H9 (cell line): ENCODE measurements around the gene DSTYK. TPM values are rescaled to one million over a fixed set of nuclear protein-coding genes. Genes with fewer than 3 reads are reported as not detected.

ENCODE experiments used
- DNase-seq: peaks from one replicate; pipeline ENCODE4 v3.0.0-alpha.2; 2017
- H2AFZ ChIP-seq: one replicate; pipeline ENCODE4 v1.6.1; 2013; ENCODE audit warnings: mild to moderate bottlenecking, low read length, control low read depth, moderate library complexity
- H2AK5ac ChIP-seq: 2 replicates; pipeline ENCODE4 v1.6.1; 2013; ENCODE audit warnings: low read length, control low read depth, mixed read lengths; ENCODE audit not compliant: insufficient read length
- H2BK120ac ChIP-seq: one replicate; pipeline ENCODE4 v1.6.1; 2013; ENCODE audit warnings: low read depth, mild to moderate bottlenecking, low read length, control low read depth, inconsistent platforms; ENCODE audit not compliant: poor library complexity, severe bottlenecking
- H2BK12ac ChIP-seq: 2 replicates; pipeline ENCODE4 v1.6.1; 2013; ENCODE audit warnings: low read length, control low read depth, mixed read lengths, low read depth; ENCODE audit not compliant: insufficient read length
- H2BK15ac ChIP-seq: 2 replicates; pipeline ENCODE4 v1.6.1; 2013; ENCODE audit warnings: low read depth, low read length, control low read depth
- H2BK20ac ChIP-seq: one replicate; pipeline ENCODE4 v1.6.1; 2013; ENCODE audit warnings: low read depth, mild to moderate bottlenecking, low read length, control low read depth, inconsistent platforms; ENCODE audit not compliant: poor library complexity, severe bottlenecking
- H2BK5ac ChIP-seq: 2 replicates; pipeline ENCODE4 v1.6.1; 2013; ENCODE audit warnings: low read length, control low read depth, mixed read lengths; ENCODE audit not compliant: insufficient read length
- H3K14ac ChIP-seq: 2 replicates; pipeline ENCODE4 v1.6.1; 2013; ENCODE audit warnings: low read length, control low read depth; ENCODE audit not compliant: insufficient read depth
- H3K18ac ChIP-seq: 2 replicates; pipeline ENCODE4 v1.6.1; 2013; ENCODE audit warnings: low read depth, mild to moderate bottlenecking, mixed read lengths, low read length, control low read depth; ENCODE audit not compliant: insufficient read length
- H3K23ac ChIP-seq: 2 replicates; pipeline ENCODE4 v1.6.1; 2013; ENCODE audit warnings: low read length, control low read depth, mixed read lengths, low read depth; ENCODE audit not compliant: insufficient read length
- H3K23me2 ChIP-seq: 2 replicates; pipeline ENCODE4 v1.6.1; 2013; ENCODE audit warnings: low read depth, mild to moderate bottlenecking, mixed read lengths, low read length, control low read depth; ENCODE audit not compliant: insufficient read length, poor library complexity, severe bottlenecking
- H3K27ac ChIP-seq: 2 replicates; pipeline ENCODE4 v1.5.1; 2013; ENCODE audit warnings: low read length, control low read depth, mixed read lengths, low read depth; ENCODE audit not compliant: insufficient read length
- H3K27me3 ChIP-seq: 2 replicates; pipeline ENCODE4 v1.6.1; 2013; ENCODE audit warnings: low read length, control low read depth, inconsistent platforms; ENCODE audit not compliant: insufficient read depth
- H3K4ac ChIP-seq: 2 replicates; pipeline ENCODE4 v1.6.1; 2013; ENCODE audit warnings: low read depth, mild to moderate bottlenecking, control low read depth, inconsistent platforms, low read length, moderate library complexity
- H3K4me1 ChIP-seq: 2 replicates; pipeline ENCODE4 v1.6.1; 2013; ENCODE audit warnings: low read length, control low read depth, inconsistent platforms; ENCODE audit not compliant: insufficient read depth
- H3K4me2 ChIP-seq: 2 replicates; pipeline ENCODE4 v1.6.1; 2013; ENCODE audit warnings: low read length, control low read depth, mixed read lengths; ENCODE audit not compliant: insufficient read length, insufficient read depth
- H3K56ac ChIP-seq: 2 replicates; pipeline ENCODE4 v1.6.1; 2013; ENCODE audit warnings: low read depth, mild to moderate bottlenecking, mixed read lengths, low read length, control low read depth; ENCODE audit not compliant: insufficient read length
- H3K79me1 ChIP-seq: 2 replicates; pipeline ENCODE4 v1.6.1; 2013; ENCODE audit warnings: low read depth, mild to moderate bottlenecking, moderate library complexity, low read length, control low read depth, inconsistent platforms; ENCODE audit not compliant: insufficient read depth, poor library complexity, severe bottlenecking
- H3K79me2 ChIP-seq: 2 replicates; pipeline ENCODE4 v1.6.1; 2013; ENCODE audit warnings: low read length, control low read depth, inconsistent platforms; ENCODE audit not compliant: insufficient read depth
- H3K9ac ChIP-seq: 2 replicates; pipeline ENCODE4 v1.6.1; 2013; ENCODE audit warnings: low read length, control low read depth, mixed read lengths; ENCODE audit not compliant: insufficient read length; ENCODE audit errors: extremely low read depth
- H3K9me3 ChIP-seq: one replicate; pipeline ENCODE4 v1.6.1; 2013; ENCODE audit warnings: low read depth, low read length, inconsistent platforms; ENCODE audit not compliant: control insufficient read depth
- H3T11ph ChIP-seq: one replicate; pipeline ENCODE4 v1.6.1; 2013; ENCODE audit warnings: mild to moderate bottlenecking, low read length, control low read depth, inconsistent platforms
- H4K20me1 ChIP-seq: one replicate; pipeline ENCODE4 v1.6.1; 2013; ENCODE audit not compliant: control insufficient read depth, insufficient read length, insufficient read depth
- H4K5ac ChIP-seq: 2 replicates; pipeline ENCODE4 v1.6.1; 2013; ENCODE audit warnings: low read depth, mild to moderate bottlenecking, mixed read lengths, low read length, control low read depth; ENCODE audit not compliant: insufficient read length
- H4K8ac ChIP-seq: replicated peaks from 2 replicates; pipeline ENCODE4 v1.6.1; 2013; ENCODE audit warnings: low read length, control low read depth, mixed read lengths, low read depth; ENCODE audit not compliant: insufficient read length
- H4K91ac ChIP-seq: 2 replicates; pipeline ENCODE4 v1.6.1; 2013; ENCODE audit warnings: low read depth, mild to moderate bottlenecking, moderate library complexity, mixed read lengths, low read length, control low read depth; ENCODE audit not compliant: insufficient read length
- H3K27ac Mint-ChIP-seq, 3 experiments: 2 replicates in 2 of 3; 3 replicates in 1 of 3; pipeline ENCODE4 v1.8.0; 2020 to 2021; ENCODE audit warnings: mixed read lengths in 3 of 3, mild to moderate bottlenecking in 1 of 3, moderate library complexity in 1 of 3
- H3K27me3 Mint-ChIP-seq: 2 replicates; pipeline ENCODE4 v1.8.0; 2021; ENCODE audit warnings: low read depth, mild to moderate bottlenecking, moderate library complexity, mixed read lengths
- H3K36me3 Mint-ChIP-seq, 3 experiments: 2 replicates in 2 of 3; 3 replicates in 1 of 3; pipeline ENCODE4 v1.8.0; 2020 to 2021; ENCODE audit warnings: low read depth in 3 of 3, mixed read lengths in 3 of 3; ENCODE audit not compliant: insufficient read depth in 1 of 3
- H3K4me1 Mint-ChIP-seq, 2 experiments: 2 replicates each; pipeline ENCODE4 v1.8.0; 2020; ENCODE audit warnings: mixed read lengths in 2 of 2
- H3K4me3 Mint-ChIP-seq, 2 experiments: 2 replicates in 1 of 2; 3 replicates in 1 of 2; pipeline ENCODE4 v1.8.0; 2020 to 2021; ENCODE audit warnings: mild to moderate bottlenecking in 2 of 2, mixed read lengths in 2 of 2, moderate library complexity in 1 of 2
- H3K9me3 Mint-ChIP-seq, 2 experiments: 2 replicates in 1 of 2; 3 replicates in 1 of 2; pipeline ENCODE4 v1.8.0; 2020; ENCODE audit warnings: mild to moderate bottlenecking in 2 of 2, mixed read lengths in 2 of 2, moderate library complexity in 1 of 2
- WGBS: extraction: QIAGEN DNeasy Blood & Tissue Kit; methylation state at CpG from one replicate; pipeline ENCODE4 v1.1.7; 2013; ENCODE audit warnings: missing lambda C conversion rate, low lambda C conversion rate, mixed read lengths; ENCODE audit not compliant: insufficient read length; ENCODE audit errors: extremely low coverage; 5-methylcytosine and 5-hydroxymethylcytosine counted together
- total RNA-seq: library from RNA; stranded (reverse); gene quantifications from 2 replicates; pipeline ENCODE4 v1.2.1, GENCODE V29; 2021
- TF ChIP-seq, protein P1 (sequence below): fragments of 200-600 bp; sonication (generic); conservative IDR thresholded peaks from 3 replicates; pipeline ENCODE4 v1.8.0; 2021; ENCODE audit warnings: antibody characterized with exemption, mild to moderate bottlenecking

Gene DSTYK
- total RNA-seq, 1 experiment from 2014 or later: 8.5 TPM

DNA sequence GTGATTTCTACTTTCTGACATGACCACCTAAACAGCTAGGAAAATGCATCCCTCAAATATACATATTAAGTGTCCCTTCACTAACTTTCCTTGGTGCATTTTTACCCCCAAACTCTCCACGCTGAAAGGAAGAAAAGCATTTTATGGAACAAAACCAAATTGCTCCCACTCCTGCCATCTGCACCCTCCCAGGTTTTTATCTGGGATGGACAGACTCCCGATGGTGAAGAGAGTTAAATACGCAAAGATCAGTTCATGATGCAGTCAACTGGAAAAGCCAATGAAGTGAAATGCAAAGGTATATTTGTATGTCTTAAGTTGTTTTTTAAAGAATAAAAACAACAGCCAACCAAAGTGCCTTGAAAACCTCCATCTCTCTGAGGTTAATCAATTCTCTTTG, 2.7 kb downstream of the DSTYK start:
- DNase-seq: no peak
- Mint-ChIP-seq H3K4me1 (peaks cover 21 to 32% of the 10 kb centered on the region in 2 experiments), H3K36me3 (no peaks in the 10 kb centered on the region), H3K4me3 (no peak overlapping the region), H3K27ac (no peak overlapping the region), H3K9me3 (no peaks in the 10 kb centered on the region; a peak in 1 of 5 replicates), H3K27me3 (peaks cover 3% of the 10 kb centered on the region)
- no peak overlapping the region for H2BK5ac ChIP-seq
- WGBS: no CpG with 5 or more reads among the region's 3 CpGs
- no peak overlapping the region for H3K23ac ChIP-seq
- no peak overlapping the region for H2AFZ ChIP-seq
- no peak overlapping the region for H3K18ac ChIP-seq
- H4K91ac ChIP-seq: no peak overlapping the region
- H3T11ph ChIP-seq: no peak overlapping the region
- H2BK15ac ChIP-seq: no peak overlapping the region
- H4K5ac ChIP-seq: no peak overlapping the region
- H3K4me1 ChIP-seq: no peaks in the 10 kb centered on the region
- H2BK12ac ChIP-seq: no peak overlapping the region
- H2BK120ac ChIP-seq: no peak overlapping the region
- H3K4ac ChIP-seq: no peak overlapping the region
- H3K4me2 ChIP-seq: no peak overlapping the region
- no peaks in the 10 kb centered on the region for H4K20me1 ChIP-seq
- TF ChIP-seq, protein P1, sequence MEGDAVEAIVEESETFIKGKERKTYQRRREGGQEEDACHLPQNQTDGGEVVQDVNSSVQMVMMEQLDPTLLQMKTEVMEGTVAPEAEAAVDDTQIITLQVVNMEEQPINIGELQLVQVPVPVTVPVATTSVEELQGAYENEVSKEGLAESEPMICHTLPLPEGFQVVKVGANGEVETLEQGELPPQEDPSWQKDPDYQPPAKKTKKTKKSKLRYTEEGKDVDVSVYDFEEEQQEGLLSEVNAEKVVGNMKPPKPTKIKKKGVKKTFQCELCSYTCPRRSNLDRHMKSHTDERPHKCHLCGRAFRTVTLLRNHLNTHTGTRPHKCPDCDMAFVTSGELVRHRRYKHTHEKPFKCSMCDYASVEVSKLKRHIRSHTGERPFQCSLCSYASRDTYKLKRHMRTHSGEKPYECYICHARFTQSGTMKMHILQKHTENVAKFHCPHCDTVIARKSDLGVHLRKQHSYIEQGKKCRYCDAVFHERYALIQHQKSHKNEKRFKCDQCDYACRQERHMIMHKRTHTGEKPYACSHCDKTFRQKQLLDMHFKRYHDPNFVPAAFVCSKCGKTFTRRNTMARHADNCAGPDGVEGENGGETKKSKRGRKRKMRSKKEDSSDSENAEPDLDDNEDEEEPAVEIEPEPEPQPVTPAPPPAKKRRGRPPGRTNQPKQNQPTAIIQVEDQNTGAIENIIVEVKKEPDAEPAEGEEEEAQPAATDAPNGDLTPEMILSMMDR: no peak
- H2BK20ac ChIP-seq: no peak overlapping the region
- H3K23me2 ChIP-seq: peaks cover 13% of the 10 kb centered on the region
- no peak overlapping the region for H3K9ac ChIP-seq
- no peaks in the 10 kb centered on the region for H3K79me1 ChIP-seq
- H3K27me3 ChIP-seq: no peaks in the 10 kb centered on the region
- no peak overlapping the region for H4K8ac ChIP-seq
- no peak overlapping the region for H3K56ac ChIP-seq
- H2AK5ac ChIP-seq: no peak overlapping the region
- H3K14ac ChIP-seq: no peak overlapping the region
- H3K9me3 ChIP-seq: no peaks in the 10 kb centered on the region
- H3K27ac ChIP-seq: no peak overlapping the region
- no peaks in the 10 kb centered on the region; the same call in 1 of the 2 replicates for H3K79me2 ChIP-seq
